HepG2 (cell line): ENCODE measurements around the gene PDIA5. TPM values are rescaled to one million over a fixed set of nuclear protein-coding genes. Genes with fewer than 3 reads are reported as not detected.

Experiments
- EP300 ChIP-seq, 3 experiments: sonication (generic) in 1 of 3; formaldehyde crosslinking in 1 of 3; IDR thresholded peaks; 2 replicates each; pipeline versions ENCODE4 v1.5.1 to v1.6.1; 2011 to 2020; ENCODE audit warnings: low read depth in 2 of 3, low read length in 2 of 3, borderline replicate concordance in 1 of 3, improper control_type of control experiment in 1 of 3, mild to moderate bottlenecking in 1 of 3, missing genetic modification reagents in 1 of 3, moderate library complexity in 1 of 3
- FOXJ3 ChIP-seq: sonication (generic); formaldehyde crosslinking; IDR thresholded peaks from 2 replicates; pipeline ENCODE4 v1.4.0; 2020; ENCODE audit warnings: missing genetic modification reagents, mild to moderate bottlenecking, borderline replicate concordance
- GZF1 ChIP-seq: sonication (generic); formaldehyde crosslinking; IDR thresholded peaks from 2 replicates; pipeline ENCODE4 v1.5.1; 2020; ENCODE audit warnings: mild to moderate bottlenecking, missing genetic modification reagents
- JARID2 ChIP-seq: sonication (generic); formaldehyde crosslinking; IDR thresholded peaks from 2 replicates; pipeline ENCODE4 v1.8.1; 2023; ENCODE audit warnings: missing genetic modification reagents, inconsistent platforms; ENCODE audit not compliant: insufficient replicate concordance
- MED13 ChIP-seq: sonication (generic); formaldehyde crosslinking; IDR thresholded peaks from 2 replicates; pipeline ENCODE4 v1.5.0; 2020; ENCODE audit warnings: missing genetic modification reagents
- TARDBP ChIP-seq: sonication (generic); formaldehyde crosslinking; IDR thresholded peaks from 2 replicates; pipeline ENCODE4 v1.8.0; 2022; ENCODE audit warnings: mild to moderate bottlenecking, missing genetic modification reagents
- THYN1 ChIP-seq: sonication (generic); formaldehyde crosslinking; IDR thresholded peaks from 2 replicates; pipeline ENCODE4 v1.8.1; 2023; ENCODE audit warnings: low read depth, mild to moderate bottlenecking, moderate library complexity, missing genetic modification reagents, borderline replicate concordance
- ZBTB3 ChIP-seq: sonication (generic); formaldehyde crosslinking; IDR thresholded peaks from 2 replicates; pipeline ENCODE4 v1.4.0; 2020; ENCODE audit warnings: low read depth, mild to moderate bottlenecking, moderate library complexity, missing genetic modification reagents, borderline replicate concordance
- ZNF44 ChIP-seq: sonication (generic); formaldehyde crosslinking; IDR thresholded peaks from 2 replicates; pipeline ENCODE4 v1.5.1; 2020; ENCODE audit warnings: mild to moderate bottlenecking, missing genetic modification reagents
- ZNF766 ChIP-seq: sonication (generic); formaldehyde crosslinking; IDR thresholded peaks from 2 replicates; pipeline ENCODE4 v1.5.0; 2020; ENCODE audit warnings: missing genetic modification reagents, borderline replicate concordance
- polyA plus RNA-seq, 8 experiments: library from polyadenylated mRNA; depleted of rRNA in 3 of 8; stranded (reverse) in 7 of 8; unstranded in 1 of 8; fragments of >200 nt; fragmentation: Illumina TruSeq in 4 of 8; extraction: Trizol in 4 of 8; gene quantifications; 2 replicates each; pipeline versions ENCODE4 v1.2.1 to v1.2.3, GENCODE V29; 2011 to 2016; ENCODE audit warnings: low read depth in 4 of 8, missing spikeins in 1 of 8, mixed read lengths in 1 of 8; ENCODE audit not compliant: insufficient read depth in 1 of 8
- total RNA-seq, 5 experiments: library from RNA; depleted of rRNA; stranded (reverse); fragments of >200 nt; fragmentation: Illumina TruSeq; extraction: Trizol; gene quantifications; 2 replicates each; pipeline ENCODE4 v1.2.3, GENCODE V29; 2016; ENCODE audit warnings: low read depth in 1 of 5
- TF ChIP-seq, protein P1 (sequence below), 2 experiments: sonication (generic) in 1 of 2; formaldehyde crosslinking in 1 of 2; IDR thresholded peaks; 2 replicates each; pipeline versions ENCODE4 v1.4.0 to v1.6.1; 2018 to 2020; ENCODE audit warnings: missing genetic modification reagents in 2 of 2, borderline replicate concordance in 1 of 2, low read depth in 1 of 2, mild to moderate bottlenecking in 1 of 2, missing biosample characterization in 1 of 2
- TF ChIP-seq, protein P2 (sequence below): sonication (generic); formaldehyde crosslinking; IDR thresholded peaks from 2 replicates; pipeline ENCODE4 v1.4.0; 2020; ENCODE audit warnings: missing genetic modification reagents
- TF ChIP-seq, protein P3 (sequence below): sonication (generic); formaldehyde crosslinking; IDR thresholded peaks from 2 replicates; pipeline ENCODE4 v1.4.0; 2020; ENCODE audit warnings: missing genetic modification reagents; ENCODE audit errors: not compliant biosample characterization
- TF ChIP-seq, protein P4 (sequence below): sonication (generic); formaldehyde crosslinking; IDR thresholded peaks from 2 replicates; pipeline ENCODE4 v1.9.0; 2021; ENCODE audit warnings: missing genetic modification reagents, borderline replicate concordance
- TF ChIP-seq, protein P5 (sequence below): IDR thresholded peaks from 2 replicates; pipeline ENCODE4 v1.6.1; 2016; ENCODE audit warnings: missing compliant biosample characterization, missing genetic modification reagents, borderline replicate concordance

PDIA5 gene
- total and polyA plus RNA-seq, 2 of the 13 experiments (the other 11 are each of a cell fraction or from before 2014, with no cell fraction given): 51.3 to 74.3 TPM

DNA sequence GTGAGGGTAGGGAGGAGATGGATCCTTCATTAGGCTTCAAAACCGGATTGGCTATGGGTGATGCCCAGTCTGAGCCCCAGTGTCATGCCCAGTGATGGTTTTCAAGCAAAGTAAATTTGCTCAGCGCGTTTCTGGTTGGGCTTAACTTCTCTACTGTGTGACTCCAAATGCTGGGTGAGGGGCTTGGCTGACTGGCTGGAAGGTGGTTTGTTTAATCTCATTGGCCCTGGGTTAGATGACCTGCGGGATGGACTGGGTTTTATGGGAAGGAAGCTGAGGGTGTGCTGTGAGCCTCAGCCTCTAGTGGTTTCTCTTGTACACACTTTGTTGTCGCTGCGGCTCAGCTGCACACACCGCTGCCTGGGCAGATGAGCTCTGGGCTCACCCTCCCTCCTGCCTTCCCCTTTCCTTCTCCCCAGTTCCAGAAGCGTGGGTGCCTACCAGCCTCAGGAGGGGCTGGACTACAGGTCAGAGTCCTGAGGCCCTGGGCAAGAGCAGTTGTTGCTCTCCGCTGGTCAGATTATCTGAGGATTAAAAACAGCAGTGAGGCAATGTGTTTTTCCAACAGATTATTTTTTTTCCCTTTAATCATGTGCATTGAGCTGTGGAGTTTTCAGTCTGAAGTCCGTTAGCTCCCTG, 18.6 kb downstream of the PDIA5 start (continued):
- TF ChIP-seq, protein P1, sequence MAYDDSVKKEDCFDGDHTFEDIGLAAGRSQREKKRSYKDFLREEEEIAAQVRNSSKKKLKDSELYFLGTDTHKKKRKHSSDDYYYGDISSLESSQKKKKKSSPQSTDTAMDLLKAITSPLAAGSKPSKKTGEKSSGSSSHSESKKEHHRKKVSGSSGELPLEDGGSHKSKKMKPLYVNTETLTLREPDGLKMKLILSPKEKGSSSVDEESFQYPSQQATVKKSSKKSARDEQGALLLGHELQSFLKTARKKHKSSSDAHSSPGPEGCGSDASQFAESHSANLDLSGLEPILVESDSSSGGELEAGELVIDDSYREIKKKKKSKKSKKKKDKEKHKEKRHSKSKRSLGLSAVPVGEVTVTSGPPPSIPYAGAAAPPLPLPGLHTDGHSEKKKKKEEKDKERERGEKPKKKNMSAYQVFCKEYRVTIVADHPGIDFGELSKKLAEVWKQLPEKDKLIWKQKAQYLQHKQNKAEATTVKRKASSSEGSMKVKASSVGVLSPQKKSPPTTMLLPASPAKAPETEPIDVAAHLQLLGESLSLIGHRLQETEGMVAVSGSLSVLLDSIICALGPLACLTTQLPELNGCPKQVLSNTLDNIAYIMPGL (CRISPR knock-in tag; IDR thresholded peaks at IDR 0.05; ENCODE audit: borderline replicate concordance in 1 of 2, low read depth in 1 of 2): peak in 1 of 2 experiments; percentile 50; a peak in 1 of 4 replicates
- TF ChIP-seq, protein P2, sequence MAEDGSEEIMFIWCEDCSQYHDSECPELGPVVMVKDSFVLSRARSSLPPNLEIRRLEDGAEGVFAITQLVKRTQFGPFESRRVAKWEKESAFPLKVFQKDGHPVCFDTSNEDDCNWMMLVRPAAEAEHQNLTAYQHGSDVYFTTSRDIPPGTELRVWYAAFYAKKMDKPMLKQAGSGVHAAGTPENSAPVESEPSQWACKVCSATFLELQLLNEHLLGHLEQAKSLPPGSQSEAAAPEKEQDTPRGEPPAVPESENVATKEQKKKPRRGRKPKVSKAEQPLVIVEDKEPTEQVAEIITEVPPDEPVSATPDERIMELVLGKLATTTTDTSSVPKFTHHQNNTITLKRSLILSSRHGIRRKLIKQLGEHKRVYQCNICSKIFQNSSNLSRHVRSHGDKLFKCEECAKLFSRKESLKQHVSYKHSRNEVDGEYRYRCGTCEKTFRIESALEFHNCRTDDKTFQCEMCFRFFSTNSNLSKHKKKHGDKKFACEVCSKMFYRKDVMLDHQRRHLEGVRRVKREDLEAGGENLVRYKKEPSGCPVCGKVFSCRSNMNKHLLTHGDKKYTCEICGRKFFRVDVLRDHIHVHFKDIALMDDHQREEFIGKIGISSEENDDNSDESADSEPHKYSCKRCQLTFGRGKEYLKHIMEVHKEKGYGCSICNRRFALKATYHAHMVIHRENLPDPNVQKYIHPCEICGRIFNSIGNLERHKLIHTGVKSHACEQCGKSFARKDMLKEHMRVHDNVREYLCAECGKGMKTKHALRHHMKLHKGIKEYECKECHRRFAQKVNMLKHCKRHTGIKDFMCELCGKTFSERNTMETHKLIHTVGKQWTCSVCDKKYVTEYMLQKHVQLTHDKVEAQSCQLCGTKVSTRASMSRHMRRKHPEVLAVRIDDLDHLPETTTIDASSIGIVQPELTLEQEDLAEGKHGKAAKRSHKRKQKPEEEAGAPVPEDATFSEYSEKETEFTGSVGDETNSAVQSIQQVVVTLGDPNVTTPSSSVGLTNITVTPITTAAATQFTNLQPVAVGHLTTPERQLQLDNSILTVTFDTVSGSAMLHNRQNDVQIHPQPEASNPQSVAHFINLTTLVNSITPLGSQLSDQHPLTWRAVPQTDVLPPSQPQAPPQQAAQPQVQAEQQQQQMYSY (CRISPR knock-in tag): no peak
- TF ChIP-seq JARID2 (CRISPR knock-in tag) (no peak), GZF1 (CRISPR knock-in tag) (no peak), THYN1 (CRISPR knock-in tag) (no peak), MED13 (no peak), ZBTB3 (CRISPR knock-in tag) (no peak), ZNF766 (CRISPR knock-in tag) (no peak), TARDBP (peak; percentile 21; the same call in 1 of the 2 replicates), EP300 (IDR thresholded peaks at IDR 0.05; ENCODE audit: low read depth in 2 of 2, low read length in 2 of 2) (peak in 1 of 2 experiments; percentile 69; a peak in 1 of 4 replicates), EP300 (CRISPR knock-in tag; IDR thresholded peaks at IDR 0.05; ENCODE audit: borderline replicate concordance) (no peak), FOXJ3 (CRISPR knock-in tag) (peak; percentile 65; the same call in 1 of the 2 replicates), ZNF44 (CRISPR knock-in tag) (no peak)
- TF ChIP-seq, protein P3, sequence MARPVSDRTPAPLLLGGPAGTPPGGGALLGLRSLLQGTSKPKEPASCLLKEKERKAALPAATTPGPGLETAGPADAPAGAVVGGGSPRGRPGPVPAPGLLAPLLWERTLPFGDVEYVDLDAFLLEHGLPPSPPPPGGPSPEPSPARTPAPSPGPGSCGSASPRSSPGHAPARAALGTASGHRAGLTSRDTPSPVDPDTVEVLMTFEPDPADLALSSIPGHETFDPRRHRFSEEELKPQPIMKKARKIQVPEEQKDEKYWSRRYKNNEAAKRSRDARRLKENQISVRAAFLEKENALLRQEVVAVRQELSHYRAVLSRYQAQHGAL: no peak
- TF ChIP-seq, protein P4, sequence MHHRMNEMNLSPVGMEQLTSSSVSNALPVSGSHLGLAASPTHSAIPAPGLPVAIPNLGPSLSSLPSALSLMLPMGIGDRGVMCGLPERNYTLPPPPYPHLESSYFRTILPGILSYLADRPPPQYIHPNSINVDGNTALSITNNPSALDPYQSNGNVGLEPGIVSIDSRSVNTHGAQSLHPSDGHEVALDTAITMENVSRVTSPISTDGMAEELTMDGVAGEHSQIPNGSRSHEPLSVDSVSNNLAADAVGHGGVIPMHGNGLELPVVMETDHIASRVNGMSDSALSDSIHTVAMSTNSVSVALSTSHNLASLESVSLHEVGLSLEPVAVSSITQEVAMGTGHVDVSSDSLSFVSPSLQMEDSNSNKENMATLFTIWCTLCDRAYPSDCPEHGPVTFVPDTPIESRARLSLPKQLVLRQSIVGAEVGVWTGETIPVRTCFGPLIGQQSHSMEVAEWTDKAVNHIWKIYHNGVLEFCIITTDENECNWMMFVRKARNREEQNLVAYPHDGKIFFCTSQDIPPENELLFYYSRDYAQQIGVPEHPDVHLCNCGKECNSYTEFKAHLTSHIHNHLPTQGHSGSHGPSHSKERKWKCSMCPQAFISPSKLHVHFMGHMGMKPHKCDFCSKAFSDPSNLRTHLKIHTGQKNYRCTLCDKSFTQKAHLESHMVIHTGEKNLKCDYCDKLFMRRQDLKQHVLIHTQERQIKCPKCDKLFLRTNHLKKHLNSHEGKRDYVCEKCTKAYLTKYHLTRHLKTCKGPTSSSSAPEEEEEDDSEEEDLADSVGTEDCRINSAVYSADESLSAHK (CRISPR knock-in tag): no peak
- TF ChIP-seq, protein P5, sequence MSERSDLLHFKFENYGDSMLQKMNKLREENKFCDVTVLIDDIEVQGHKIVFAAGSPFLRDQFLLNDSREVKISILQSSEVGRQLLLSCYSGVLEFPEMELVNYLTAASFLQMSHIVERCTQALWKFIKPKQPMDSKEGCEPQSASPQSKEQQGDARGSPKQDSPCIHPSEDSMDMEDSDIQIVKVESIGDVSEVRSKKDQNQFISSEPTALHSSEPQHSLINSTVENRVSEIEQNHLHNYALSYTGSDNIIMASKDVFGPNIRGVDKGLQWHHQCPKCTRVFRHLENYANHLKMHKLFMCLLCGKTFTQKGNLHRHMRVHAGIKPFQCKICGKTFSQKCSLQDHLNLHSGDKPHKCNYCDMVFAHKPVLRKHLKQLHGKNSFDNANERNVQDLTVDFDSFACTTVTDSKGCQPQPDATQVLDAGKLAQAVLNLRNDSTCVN (CRISPR knock-in tag): 0 out of 2 replicates have a peak, but pooled peaks have one; percentile 37
